Measurements from ENCODE around the gene AHCYL2.

DNA sequence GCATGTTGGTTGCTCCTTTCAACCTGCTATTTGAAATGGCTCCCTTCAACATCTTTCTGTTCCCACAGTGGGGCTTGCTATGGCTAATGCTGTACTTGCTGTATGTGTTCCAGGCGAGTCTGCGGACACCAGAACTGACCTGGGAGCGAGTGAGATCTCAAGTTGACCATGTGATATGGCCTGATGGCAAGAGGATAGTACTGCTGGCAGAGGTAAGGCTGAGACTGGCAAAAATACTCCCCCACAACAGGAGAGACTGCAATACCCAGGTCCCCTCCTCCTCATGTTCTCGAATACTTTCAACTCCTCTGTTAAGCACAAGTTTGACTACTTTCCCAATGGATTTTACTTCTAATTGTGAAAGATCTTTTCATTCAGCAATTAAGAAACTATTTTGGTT is 197.9 kb downstream of the AHCYL2 start:
- no peak for TF ChIP-seq GATA3 (IDR thresholded peaks at IDR 0.05; ENCODE audit: low read depth, low read length)
- TF ChIP-seq GATA2 (IDR thresholded peaks at IDR 0.05; ENCODE audit: low read depth, low read length) = no peak
